Hepatocyte (in vitro differentiated cells): ENCODE measurements around the gene SNCAIP.
"Not testable (repeated sequence)": the region's sequence is repeated elsewhere in the genome, so short reads cannot be mapped to it uniquely, and the experiment has no call there.

ENCODE experiments used
- CTCF ChIP-seq: fragments of 200-600 bp; sonication (generic); IDR thresholded peaks from 2 replicates; pipeline ENCODE4 v1.5.1; 2016; ENCODE audit warnings: antibody characterized with exemption, mild to moderate bottlenecking; ENCODE audit not compliant: poor library complexity
- EZH2 ChIP-seq: fragments of 200-600 bp; sonication (generic); IDR thresholded peaks from 2 replicates; pipeline ENCODE4 v1.6.1; 2016; ENCODE audit warnings: antibody characterized with exemption, mild to moderate bottlenecking, borderline replicate concordance

DNA sequence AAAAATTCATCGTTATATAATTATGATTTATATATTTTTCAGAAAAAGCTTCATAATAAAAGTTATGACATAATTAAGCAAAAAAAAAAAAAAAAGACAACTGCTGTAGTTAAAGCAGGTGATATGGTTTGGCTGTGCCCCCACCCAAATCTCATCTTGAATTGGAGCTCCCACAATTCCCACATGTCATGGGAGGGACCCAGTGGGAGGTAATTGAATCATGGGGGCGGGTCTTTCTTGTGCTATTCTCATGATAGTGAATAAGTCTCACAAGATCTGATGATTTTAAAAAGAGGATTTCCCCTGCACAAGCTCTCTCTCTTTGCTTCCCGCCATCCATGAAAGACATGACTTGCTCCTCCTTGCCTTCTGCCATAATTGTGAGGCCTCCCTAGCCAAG, 41.3 kb downstream of the SNCAIP start:
- TF ChIP-seq CTCF, EZH2: not testable (repeated sequence)
